Neural progenitor cell (in vitro differentiated cells): Measurements from ENCODE around the gene RASEF. TPM values are rescaled to one million over a fixed set of nuclear protein-coding genes. Genes with fewer than 3 reads are reported as not detected.

Experiments used
- DNase-seq: peaks from one replicate; pipeline ENCODE4 v3.0.0-alpha.2; 2016; ENCODE audit warnings: low spot score
- H2AFZ ChIP-seq: fragments of 200-600 bp; sonication (generic); replicated peaks from 2 replicates; pipeline ENCODE4 v1.6.1; 2016; ENCODE audit warnings: antibody characterized with exemption
- H3F3A ChIP-seq: fragments of 200-600 bp; sonication (generic); 2 replicates; pipeline ENCODE4 v1.6.1; 2016; ENCODE audit warnings: antibody characterized with exemption, low read depth
- H3K27ac ChIP-seq: fragments of 200-600 bp; sonication (generic); 2 replicates; pipeline ENCODE4 v1.5.1; 2016; ENCODE audit warnings: mild to moderate bottlenecking
- H3K27me3 ChIP-seq: fragments of 200-600 bp; sonication (generic); 2 replicates; pipeline ENCODE4 v1.6.1; 2016; ENCODE audit warnings: mild to moderate bottlenecking, moderate library complexity
- H3K36me3 ChIP-seq: fragments of 200-600 bp; sonication (generic); 2 replicates; pipeline ENCODE4 v1.5.1; 2016
- H3K4me1 ChIP-seq: fragments of 200-600 bp; sonication (generic); 2 replicates; pipeline ENCODE4 v1.6.1; 2016; ENCODE audit warnings: mixed run types
- H3K4me2 ChIP-seq: fragments of 200-600 bp; sonication (generic); 2 replicates; pipeline ENCODE4 v1.6.1; 2016
- H3K4me3 ChIP-seq: fragments of 200-600 bp; sonication (generic); 2 replicates; pipeline ENCODE4 v1.5.1; 2016
- H3K79me2 ChIP-seq: fragments of 200-600 bp; sonication (generic); 2 replicates; pipeline ENCODE4 v1.6.1; 2016; ENCODE audit warnings: low read depth
- H3K9ac ChIP-seq: fragments of 200-600 bp; sonication (generic); 2 replicates; pipeline ENCODE4 v1.6.1; 2016
- H3K9me3 ChIP-seq: fragments of 200-600 bp; sonication (generic); 2 replicates; pipeline ENCODE4 v1.5.1; 2016; ENCODE audit warnings: low read depth
- H4K20me1 ChIP-seq: fragments of 200-600 bp; sonication (generic); 2 replicates; pipeline ENCODE4 v1.6.1; 2016; ENCODE audit warnings: low read depth
- H3K27ac Mint-ChIP-seq: 3 replicates; pipeline ENCODE4 v1.8.0; 2021; ENCODE audit warnings: mixed read lengths
- H3K27me3 Mint-ChIP-seq: 2 replicates; pipeline ENCODE4 v1.8.0; 2022; ENCODE audit warnings: low read depth, mild to moderate bottlenecking, inconsistent platforms, moderate library complexity, mixed read lengths; ENCODE audit not compliant: insufficient read depth
- H3K36me3 Mint-ChIP-seq: 3 replicates; pipeline ENCODE4 v1.8.0; 2021; ENCODE audit warnings: mixed read lengths
- H3K4me1 Mint-ChIP-seq: 3 replicates; pipeline ENCODE4 v1.8.0; 2021; ENCODE audit warnings: mixed read lengths
- H3K4me3 Mint-ChIP-seq: 3 replicates; pipeline ENCODE4 v1.8.0; 2021; ENCODE audit warnings: mild to moderate bottlenecking, moderate library complexity, mixed read lengths
- H3K9me3 Mint-ChIP-seq: 3 replicates; pipeline ENCODE4 v1.8.0; 2020; ENCODE audit warnings: mixed read lengths
- CTCF ChIP-seq: fragments of 200-600 bp; sonication (generic); IDR thresholded peaks from 2 replicates; pipeline ENCODE4 v1.5.1; 2017; ENCODE audit warnings: antibody characterized with exemption, mild to moderate bottlenecking
- EZH2 ChIP-seq: fragments of 200-600 bp; sonication (generic); IDR thresholded peaks from 2 replicates; pipeline ENCODE4 v1.6.1; 2017; ENCODE audit warnings: antibody characterized with exemption, mild to moderate bottlenecking, moderate library complexity
- EZH2phosphoT487 ChIP-seq: fragments of 200-600 bp; sonication (generic); IDR thresholded peaks from 2 replicates; pipeline ENCODE4 v1.6.1; 2017; ENCODE audit warnings: antibody characterized with exemption
- total RNA-seq: library from RNA; depleted of rRNA; stranded (reverse); fragments of >200 nt; gene quantifications from 2 replicates; pipeline ENCODE4 v1.2.3, GENCODE V29; 2015; ENCODE audit warnings: low replicate concordance

RASEF gene
- total RNA-seq, 1 donor from 2014 or later, result 0.21 TPM

GRCh38 chr9:83071626-83072025, 8.7 kb upstream of the RASEF start:
- no peak for DNase-seq
- no peaks in the 10 kb centered on the region for H3K4me1 Mint-ChIP-seq
- TF ChIP-seq CTCF (no peak), EZH2 (no peak), EZH2phosphoT487 (no peak)
- Histone ChIP-seq H3K36me3 (no peaks in the 10 kb centered on the region), H3F3A (no peaks in the 10 kb centered on the region), H3K4me1 (no peaks in the 10 kb centered on the region), H4K20me1 (no peaks in the 10 kb centered on the region), H3K9ac (no peak overlapping the region), H3K9me3 (no peaks in the 10 kb centered on the region), H3K27me3 (no peaks in the 10 kb centered on the region), H3K4me2 (no peak overlapping the region), H2AFZ (no peak overlapping the region), H3K4me3 (no peak overlapping the region), H3K79me2 (no peaks in the 10 kb centered on the region), H3K27ac (no peak overlapping the region)
- H3K36me3 Mint-ChIP-seq, result no peaks in the 10 kb centered on the region
- peaks cover 9% of the 10 kb centered on the region for H3K27me3 Mint-ChIP-seq
- H3K9me3 Mint-ChIP-seq, result no peaks in the 10 kb centered on the region
- H3K27ac Mint-ChIP-seq, result no peak overlapping the region
- no peak overlapping the region for H3K4me3 Mint-ChIP-seq

DNA sequence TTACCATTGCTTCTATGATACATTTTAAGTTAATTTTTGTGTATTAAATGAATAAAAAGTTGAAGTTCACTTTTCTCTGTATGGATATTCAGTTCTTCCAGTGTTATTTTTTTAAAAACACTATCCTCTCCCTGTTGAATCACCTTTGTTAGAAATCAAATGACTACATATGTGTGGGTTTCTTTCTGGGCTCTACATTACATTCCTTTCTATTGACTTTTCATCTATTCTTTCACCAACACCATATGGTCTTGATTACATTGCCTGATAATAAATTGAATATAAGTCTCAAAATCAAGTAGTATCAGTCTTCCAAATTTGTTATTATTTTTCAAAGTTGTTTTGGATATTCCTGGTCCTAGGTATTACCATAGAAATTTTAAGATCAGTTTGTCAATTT, 7.3 kb upstream of the RASEF start:
- no peak overlapping the region for H2AFZ ChIP-seq
- no peak overlapping the region for H3K27ac Mint-ChIP-seq
- no peak overlapping the region for H3K4me2 ChIP-seq
- no peaks in the 10 kb centered on the region for H3K9me3 ChIP-seq
- H3K36me3 Mint-ChIP-seq, result no peaks in the 10 kb centered on the region
- H3K27me3 Mint-ChIP-seq, result peaks cover 9% of the 10 kb centered on the region
- no peak overlapping the region for H3K27ac ChIP-seq
- peaks cover 12% of the 10 kb centered on the region for H3K27me3 ChIP-seq
- no peak for DNase-seq
- H3K4me3 Mint-ChIP-seq, result no peak overlapping the region
- no peaks in the 10 kb centered on the region for H3K4me1 ChIP-seq
- no peaks in the 10 kb centered on the region for H3K36me3 ChIP-seq
- no peaks in the 10 kb centered on the region for H3F3A ChIP-seq
- H4K20me1 ChIP-seq, result no peaks in the 10 kb centered on the region
- no peak for TF ChIP-seq EZH2
- TF ChIP-seq CTCF, result no peak
- no peak for TF ChIP-seq EZH2phosphoT487
- no peak overlapping the region for H3K4me3 ChIP-seq
- H3K9me3 Mint-ChIP-seq, result no peaks in the 10 kb centered on the region
- no peak overlapping the region for H3K9ac ChIP-seq
- no peaks in the 10 kb centered on the region for H3K79me2 ChIP-seq
- H3K4me1 Mint-ChIP-seq, result no peaks in the 10 kb centered on the region

DNA sequence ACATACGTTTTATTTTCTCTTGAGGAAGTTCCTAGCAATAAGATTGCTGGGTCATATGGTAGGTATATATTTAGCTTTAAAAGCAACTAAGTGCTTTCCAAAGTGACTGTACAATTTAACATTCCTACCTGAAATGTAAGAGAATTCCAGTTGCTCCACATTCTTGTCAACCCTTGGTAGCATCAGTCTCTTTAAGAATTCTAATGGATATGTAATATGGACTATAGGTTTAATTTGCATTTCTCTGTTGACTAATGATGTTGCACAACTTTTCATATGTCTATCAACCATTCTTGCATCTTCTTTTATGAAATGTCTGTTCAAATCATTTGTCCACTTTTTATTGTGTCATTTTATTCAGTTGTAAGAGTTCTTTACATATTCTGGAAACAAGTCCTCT, 6.7 kb upstream of the RASEF start:
- H2AFZ ChIP-seq, result no peak overlapping the region
- H3K4me3 Mint-ChIP-seq, result no peak overlapping the region
- no peak overlapping the region for H3K27ac ChIP-seq
- H3K27ac Mint-ChIP-seq, result no peak overlapping the region
- H3K9me3 Mint-ChIP-seq, result no peaks in the 10 kb centered on the region
- peaks cover 10% of the 10 kb centered on the region for H3K27me3 Mint-ChIP-seq
- H3F3A ChIP-seq, result no peaks in the 10 kb centered on the region
- H3K36me3 ChIP-seq, result no peaks in the 10 kb centered on the region
- no peaks in the 10 kb centered on the region for H3K9me3 ChIP-seq
- TF ChIP-seq EZH2phosphoT487 (no peak), CTCF (no peak), EZH2 (no peak)
- H3K4me2 ChIP-seq, result no peak overlapping the region
- no peaks in the 10 kb centered on the region for H3K79me2 ChIP-seq
- no peaks in the 10 kb centered on the region for H3K36me3 Mint-ChIP-seq
- DNase-seq, result no peak
- no peak overlapping the region for H3K9ac ChIP-seq
- H3K4me1 Mint-ChIP-seq, result no peaks in the 10 kb centered on the region
- H3K27me3 ChIP-seq, result peaks cover 18% of the 10 kb centered on the region
- H4K20me1 ChIP-seq, result no peaks in the 10 kb centered on the region
- H3K4me1 ChIP-seq, result no peaks in the 10 kb centered on the region
- H3K4me3 ChIP-seq, result no peak overlapping the region

DNA sequence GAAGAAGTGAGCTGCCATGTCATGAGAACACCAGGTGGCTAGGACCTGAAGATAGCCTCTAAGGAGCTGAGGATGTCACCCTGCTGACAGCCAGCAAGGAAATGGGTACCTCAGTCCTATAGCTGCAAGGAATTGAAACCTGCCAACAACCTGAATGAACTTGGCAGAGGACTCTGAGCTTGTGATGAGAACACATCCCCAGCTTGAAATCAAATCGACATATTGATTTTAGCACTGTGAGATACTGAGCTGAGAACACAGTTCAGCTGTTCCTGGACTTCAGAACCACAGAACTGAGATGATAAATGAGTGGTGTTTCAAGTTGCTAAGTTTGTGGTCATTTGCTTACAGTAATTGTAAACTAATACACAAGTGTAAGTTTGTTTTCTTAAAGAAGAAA, 5.5 kb upstream of the RASEF start:
- H3K4me1 Mint-ChIP-seq, result peaks cover 2% of the 10 kb centered on the region
- H3K27ac Mint-ChIP-seq, result no peak overlapping the region

More for the DNA sequence above, 5.5 kb upstream of the RASEF start:
- DNase-seq, result no peak
- H3K27me3 ChIP-seq, result peaks cover 30% of the 10 kb centered on the region
- H3K27me3 Mint-ChIP-seq, result peaks cover 19% of the 10 kb centered on the region
- H3F3A ChIP-seq, result no peaks in the 10 kb centered on the region
- H3K4me2 ChIP-seq, result no peak overlapping the region
- no peaks in the 10 kb centered on the region for H3K9me3 Mint-ChIP-seq
- H3K79me2 ChIP-seq, result no peaks in the 10 kb centered on the region
- no peaks in the 10 kb centered on the region for H3K36me3 ChIP-seq
- H3K36me3 Mint-ChIP-seq, result no peaks in the 10 kb centered on the region
- H2AFZ ChIP-seq, result no peak overlapping the region
- H4K20me1 ChIP-seq, result peaks cover 2% of the 10 kb centered on the region
- H3K4me3 ChIP-seq, result no peak overlapping the region
- TF ChIP-seq EZH2, result no peak
- no peak for TF ChIP-seq EZH2phosphoT487
- TF ChIP-seq CTCF, result no peak
- no peaks in the 10 kb centered on the region for H3K4me1 ChIP-seq
- H3K9me3 ChIP-seq, result no peaks in the 10 kb centered on the region
- no peak overlapping the region for H3K9ac ChIP-seq
- H3K4me3 Mint-ChIP-seq, result no peak overlapping the region
- no peak overlapping the region for H3K27ac ChIP-seq
